PFSK-1 (cell line): ENCODE data around the gene TMED6.

Experiments
- FOXP2 ChIP-seq: optimal IDR thresholded peaks from 2 replicates; pipeline ENCODE3; 2011; ENCODE audit warnings: borderline replicate concordance, control low read depth, inconsistent platforms; ENCODE audit not compliant: insufficient read depth; ENCODE audit errors: extremely low read length, extremely low read depth
- TF ChIP-seq, protein P1 (sequence below), 2 experiments: IDR thresholded peaks; 2 replicates each; pipeline versions ENCODE4 v1.6.1 to v1.8.0; 2011 to 2012; ENCODE audit warnings: low read depth in 2 of 2, low read length in 2 of 2, control low read depth in 1 of 2, inconsistent platforms in 1 of 2, mild to moderate bottlenecking in 1 of 2, moderate library complexity in 1 of 2; ENCODE audit not compliant: insufficient read depth in 1 of 2

DNA sequence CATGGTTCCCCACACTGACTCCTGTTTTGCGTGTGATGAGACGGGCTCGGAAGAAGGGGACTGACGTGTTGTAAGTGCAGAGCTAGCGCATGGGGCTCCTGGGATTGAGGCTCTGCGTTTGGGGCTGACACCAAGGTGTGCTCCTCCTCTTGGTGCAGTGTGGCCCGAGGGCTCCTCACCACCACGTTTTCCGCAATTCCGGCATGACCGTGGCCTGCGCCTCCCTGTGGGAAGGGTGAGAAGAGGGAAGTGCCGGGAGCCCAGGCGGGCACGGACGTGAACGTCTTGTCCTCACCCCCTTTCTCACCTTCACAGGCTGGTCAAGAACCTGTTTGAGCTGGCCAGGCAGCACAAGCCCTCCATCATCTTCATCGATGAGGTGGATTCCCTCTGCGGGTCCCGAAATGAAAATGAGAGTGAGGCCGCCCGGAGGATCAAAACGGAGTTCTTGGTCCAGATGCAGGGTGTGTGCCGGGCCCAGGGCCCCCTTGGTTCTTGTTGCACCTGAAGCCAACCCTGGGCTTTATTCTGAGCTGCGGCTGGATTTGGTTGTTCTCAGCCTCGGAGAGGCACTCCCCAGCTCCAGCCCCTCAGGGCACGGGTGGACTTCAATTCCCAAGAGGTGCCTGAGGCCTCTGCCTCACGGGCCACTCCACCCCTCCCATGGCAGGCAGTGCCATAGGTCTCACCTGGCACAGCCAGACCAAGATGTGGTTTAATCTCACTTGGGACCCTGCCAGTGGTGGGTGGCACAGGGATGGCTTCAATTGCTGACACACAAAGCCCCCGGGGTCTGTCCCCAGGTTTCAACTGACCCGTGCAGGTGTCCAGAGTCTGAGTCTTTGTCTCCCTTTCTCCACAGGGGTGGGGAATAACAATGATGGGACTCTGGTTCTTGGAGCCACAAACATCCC, 31.5 kb downstream of the TMED6 start:
- TF ChIP-seq FOXP2 = no peak
- TF ChIP-seq, protein P1, sequence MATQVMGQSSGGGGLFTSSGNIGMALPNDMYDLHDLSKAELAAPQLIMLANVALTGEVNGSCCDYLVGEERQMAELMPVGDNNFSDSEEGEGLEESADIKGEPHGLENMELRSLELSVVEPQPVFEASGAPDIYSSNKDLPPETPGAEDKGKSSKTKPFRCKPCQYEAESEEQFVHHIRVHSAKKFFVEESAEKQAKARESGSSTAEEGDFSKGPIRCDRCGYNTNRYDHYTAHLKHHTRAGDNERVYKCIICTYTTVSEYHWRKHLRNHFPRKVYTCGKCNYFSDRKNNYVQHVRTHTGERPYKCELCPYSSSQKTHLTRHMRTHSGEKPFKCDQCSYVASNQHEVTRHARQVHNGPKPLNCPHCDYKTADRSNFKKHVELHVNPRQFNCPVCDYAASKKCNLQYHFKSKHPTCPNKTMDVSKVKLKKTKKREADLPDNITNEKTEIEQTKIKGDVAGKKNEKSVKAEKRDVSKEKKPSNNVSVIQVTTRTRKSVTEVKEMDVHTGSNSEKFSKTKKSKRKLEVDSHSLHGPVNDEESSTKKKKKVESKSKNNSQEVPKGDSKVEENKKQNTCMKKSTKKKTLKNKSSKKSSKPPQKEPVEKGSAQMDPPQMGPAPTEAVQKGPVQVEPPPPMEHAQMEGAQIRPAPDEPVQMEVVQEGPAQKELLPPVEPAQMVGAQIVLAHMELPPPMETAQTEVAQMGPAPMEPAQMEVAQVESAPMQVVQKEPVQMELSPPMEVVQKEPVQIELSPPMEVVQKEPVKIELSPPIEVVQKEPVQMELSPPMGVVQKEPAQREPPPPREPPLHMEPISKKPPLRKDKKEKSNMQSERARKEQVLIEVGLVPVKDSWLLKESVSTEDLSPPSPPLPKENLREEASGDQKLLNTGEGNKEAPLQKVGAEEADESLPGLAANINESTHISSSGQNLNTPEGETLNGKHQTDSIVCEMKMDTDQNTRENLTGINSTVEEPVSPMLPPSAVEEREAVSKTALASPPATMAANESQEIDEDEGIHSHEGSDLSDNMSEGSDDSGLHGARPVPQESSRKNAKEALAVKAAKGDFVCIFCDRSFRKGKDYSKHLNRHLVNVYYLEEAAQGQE (IDR thresholded peaks at IDR 0.05; ENCODE audit: insufficient read depth in 1 of 2, low read depth in 2 of 2, low read length in 2 of 2) = no peak
